ENCODE data around the gene FOXF1.

Gene FOXF1

DNA sequence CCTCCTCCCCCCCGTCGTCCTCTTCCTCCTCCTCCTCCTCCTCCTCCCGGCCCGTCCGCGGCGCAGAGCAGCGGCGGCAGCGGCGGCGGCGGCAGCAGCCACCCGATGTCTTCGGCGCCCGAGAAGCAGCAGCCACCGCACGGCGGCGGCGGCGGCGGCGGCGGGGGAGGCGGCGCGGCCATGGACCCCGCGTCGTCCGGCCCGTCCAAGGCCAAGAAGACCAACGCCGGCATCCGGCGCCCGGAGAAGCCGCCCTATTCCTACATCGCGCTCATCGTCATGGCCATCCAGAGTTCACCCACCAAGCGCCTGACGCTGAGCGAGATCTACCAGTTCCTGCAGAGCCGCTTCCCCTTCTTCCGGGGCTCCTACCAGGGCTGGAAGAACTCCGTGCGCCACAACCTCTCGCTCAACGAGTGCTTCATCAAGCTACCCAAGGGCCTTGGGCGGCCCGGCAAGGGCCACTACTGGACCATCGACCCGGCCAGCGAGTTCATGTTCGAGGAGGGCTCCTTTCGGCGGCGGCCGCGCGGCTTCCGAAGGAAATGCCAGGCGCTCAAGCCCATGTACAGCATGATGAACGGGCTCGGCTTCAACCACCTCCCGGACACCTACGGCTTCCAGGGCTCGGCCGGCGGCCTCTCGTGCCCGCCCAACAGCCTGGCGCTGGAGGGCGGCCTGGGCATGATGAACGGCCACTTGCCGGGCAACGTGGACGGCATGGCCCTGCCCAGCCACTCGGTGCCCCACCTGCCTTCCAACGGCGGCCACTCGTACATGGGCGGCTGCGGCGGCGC is at the start of gene FOXF1:
TSS of gene FOXF1 (plus strand) at position 63 of the 797 bp plus-strand sequence. CDS start at position 106, 43 bp downstream.
- peak; percentile 11 for DNase-seq (ENCODE audit: low read depth)
- H3K4me3 ChIP-seq (ENCODE audit: low read depth, low read length): peak within 1 kb of the TSS; percentile 61
- TF ChIP-seq, protein P1, sequence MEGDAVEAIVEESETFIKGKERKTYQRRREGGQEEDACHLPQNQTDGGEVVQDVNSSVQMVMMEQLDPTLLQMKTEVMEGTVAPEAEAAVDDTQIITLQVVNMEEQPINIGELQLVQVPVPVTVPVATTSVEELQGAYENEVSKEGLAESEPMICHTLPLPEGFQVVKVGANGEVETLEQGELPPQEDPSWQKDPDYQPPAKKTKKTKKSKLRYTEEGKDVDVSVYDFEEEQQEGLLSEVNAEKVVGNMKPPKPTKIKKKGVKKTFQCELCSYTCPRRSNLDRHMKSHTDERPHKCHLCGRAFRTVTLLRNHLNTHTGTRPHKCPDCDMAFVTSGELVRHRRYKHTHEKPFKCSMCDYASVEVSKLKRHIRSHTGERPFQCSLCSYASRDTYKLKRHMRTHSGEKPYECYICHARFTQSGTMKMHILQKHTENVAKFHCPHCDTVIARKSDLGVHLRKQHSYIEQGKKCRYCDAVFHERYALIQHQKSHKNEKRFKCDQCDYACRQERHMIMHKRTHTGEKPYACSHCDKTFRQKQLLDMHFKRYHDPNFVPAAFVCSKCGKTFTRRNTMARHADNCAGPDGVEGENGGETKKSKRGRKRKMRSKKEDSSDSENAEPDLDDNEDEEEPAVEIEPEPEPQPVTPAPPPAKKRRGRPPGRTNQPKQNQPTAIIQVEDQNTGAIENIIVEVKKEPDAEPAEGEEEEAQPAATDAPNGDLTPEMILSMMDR (IDR thresholded peaks at IDR 0.05; ENCODE audit: insufficient read depth, low read depth, low read length, missing control alignments): no peak

DNA sequence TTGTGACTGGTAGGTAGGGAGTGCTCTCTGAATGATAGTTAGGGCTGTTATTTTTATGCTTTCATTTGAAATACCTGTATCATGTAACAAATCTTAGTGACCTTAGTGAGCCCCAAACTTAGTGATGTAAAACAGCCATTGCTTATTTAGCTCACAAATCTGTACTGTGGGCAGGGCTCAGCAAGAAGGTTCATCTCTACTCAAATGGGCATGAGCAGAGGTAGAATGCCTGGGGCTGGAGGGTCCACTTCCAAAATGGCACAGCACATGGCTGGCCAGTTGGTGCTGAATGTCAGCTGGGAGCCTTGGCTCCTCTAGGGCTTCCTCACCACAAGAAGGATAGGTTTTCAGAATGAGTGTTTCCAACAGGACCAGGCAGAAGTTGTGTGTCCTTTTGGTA is 49.3 kb upstream of the FOXF1 start:
- no peak overlapping the region for H3K4me3 ChIP-seq (ENCODE audit: low read depth, low read length)
- no peak for DNase-seq (ENCODE audit: low read depth)
- TF ChIP-seq, protein P1 (IDR thresholded peaks at IDR 0.05; ENCODE audit: insufficient read depth, low read depth, low read length, missing control alignments): no peak

DNA sequence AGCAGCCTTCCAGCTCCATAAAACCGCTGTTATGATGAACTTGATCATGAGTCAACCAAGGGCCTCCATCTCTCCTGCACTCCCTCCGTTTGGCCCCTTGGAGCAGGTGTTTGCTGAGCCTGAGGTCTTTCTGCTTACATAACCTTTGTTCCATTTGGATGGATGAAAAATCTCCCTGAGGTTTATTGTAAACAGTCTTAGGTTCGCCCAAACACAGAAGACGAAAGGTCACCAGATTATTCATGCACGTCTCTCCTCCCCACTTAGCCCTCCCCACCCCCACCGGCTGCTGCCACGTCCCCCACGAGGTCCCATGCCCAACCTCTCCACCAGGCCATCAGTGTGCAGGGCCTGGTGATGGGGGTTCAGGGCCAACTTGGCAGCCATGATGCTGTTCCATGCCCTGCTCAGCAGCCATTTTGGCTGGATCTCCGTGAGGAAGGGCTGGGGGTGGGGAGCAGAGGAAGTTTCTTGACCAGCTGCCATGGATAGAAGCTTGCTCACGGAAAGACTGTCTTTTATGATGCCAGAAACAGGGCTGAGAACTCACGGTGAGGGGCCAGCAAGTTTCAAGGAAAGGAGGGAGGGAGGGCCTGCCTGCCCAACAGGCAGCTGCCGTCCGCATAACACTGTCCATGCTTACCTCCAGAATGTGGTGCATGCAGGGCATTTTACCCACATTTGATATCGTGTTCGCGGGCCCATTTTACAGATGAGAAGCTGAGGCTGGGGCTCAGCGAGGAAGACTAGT is 47.8 kb upstream of the FOXF1 start:
- no peak for DNase-seq (ENCODE audit: low read depth)
- H3K4me3 ChIP-seq (ENCODE audit: low read depth, low read length): no peak overlapping the region
- TF ChIP-seq, protein P1 (IDR thresholded peaks at IDR 0.05; ENCODE audit: insufficient read depth, low read depth, low read length, missing control alignments): no peak

DNA sequence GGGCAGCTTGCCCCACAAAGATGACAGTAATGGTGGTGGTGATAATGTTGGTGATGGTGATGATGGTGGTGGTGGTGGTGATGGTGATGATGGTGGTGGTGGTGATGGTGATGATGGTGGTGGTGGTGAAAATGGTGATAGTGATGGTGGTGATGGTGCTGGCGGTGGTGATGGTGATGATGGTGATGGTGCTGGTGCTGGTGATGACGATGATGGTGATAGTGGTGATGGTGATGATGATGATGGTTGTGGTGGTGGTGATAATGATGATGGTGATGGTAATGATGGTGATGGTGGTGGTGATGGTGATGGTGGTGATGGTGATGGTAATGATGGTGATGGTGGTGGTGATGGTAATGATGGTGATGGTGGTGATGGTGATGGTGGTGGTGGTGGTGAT is 46.3 kb upstream of the FOXF1 start:
- DNase-seq (ENCODE audit: low read depth): no peak
- no peak overlapping the region for H3K4me3 ChIP-seq (ENCODE audit: low read depth, low read length)
- TF ChIP-seq, protein P1 (IDR thresholded peaks at IDR 0.05; ENCODE audit: insufficient read depth, low read depth, low read length, missing control alignments): no peak

DNA sequence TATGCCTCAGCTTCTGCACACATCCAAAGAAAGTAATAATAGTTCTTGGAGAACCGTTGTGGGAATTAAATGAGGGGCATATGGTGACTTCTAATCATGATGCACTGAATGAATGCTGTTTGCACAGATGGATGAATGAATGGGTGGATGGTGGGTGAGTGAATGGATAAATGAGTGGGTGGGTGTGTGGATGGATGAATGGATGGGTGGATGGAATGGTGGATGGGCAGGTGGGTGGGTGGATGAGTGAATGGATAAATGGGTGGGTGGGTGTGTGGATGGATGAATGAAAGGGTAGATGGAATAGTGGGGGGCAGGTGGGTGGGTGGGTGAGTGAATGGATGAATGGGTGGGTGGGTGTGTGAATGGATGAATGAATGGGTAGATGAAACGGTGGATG is 44.9 kb upstream of the FOXF1 start:
- DNase-seq (ENCODE audit: low read depth): no peak
- TF ChIP-seq, protein P1 (IDR thresholded peaks at IDR 0.05; ENCODE audit: insufficient read depth, low read depth, low read length, missing control alignments): no peak

DNA sequence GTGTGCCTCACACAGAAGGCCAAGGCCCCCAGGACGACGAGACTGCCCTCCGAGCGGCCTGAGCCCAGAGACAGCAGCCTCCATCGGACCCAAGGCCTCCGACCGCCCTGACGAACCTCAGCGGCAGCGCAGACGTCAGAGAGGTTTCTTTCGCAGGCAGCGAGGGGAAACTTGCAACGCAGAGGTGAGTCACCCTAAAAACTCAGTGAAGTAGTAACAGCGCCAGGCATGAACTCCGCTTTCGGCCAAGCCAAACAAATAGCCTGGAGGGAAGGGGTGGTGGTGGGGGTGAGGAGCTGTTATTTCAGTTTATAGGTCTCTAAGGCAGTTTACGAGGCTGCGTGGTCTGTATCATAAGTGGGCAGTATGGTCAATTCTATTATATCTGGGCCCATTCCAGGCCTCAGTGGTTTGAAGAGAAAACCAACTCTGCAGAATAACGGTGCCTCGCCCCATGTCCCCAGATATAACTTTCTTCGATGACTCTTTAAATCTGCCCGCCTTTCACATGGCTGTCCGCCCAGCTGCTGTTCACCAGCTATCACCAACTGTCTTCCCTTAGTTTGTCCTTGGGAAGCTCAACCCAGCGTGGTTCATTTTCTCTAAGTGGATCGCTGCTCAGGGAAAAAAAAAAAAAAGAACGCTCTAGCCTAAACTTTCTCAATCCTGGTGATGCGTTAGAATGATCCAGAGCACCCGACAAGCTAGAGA is 43.5 kb upstream of the FOXF1 start:
- no peak overlapping the region for H3K4me3 ChIP-seq (ENCODE audit: low read depth, low read length)
- DNase-seq (ENCODE audit: low read depth): no peak
- TF ChIP-seq, protein P1 (IDR thresholded peaks at IDR 0.05; ENCODE audit: insufficient read depth, low read depth, low read length, missing control alignments): no peak

More for the DNA sequence above, 44.9 kb upstream of the FOXF1 start:
- H3K4me3 ChIP-seq (ENCODE audit: low read depth, low read length): no peak overlapping the region
